Muscle layer of duodenum (tissue), 2 donors: Measurements from ENCODE around the gene DUS1L.

Experiments used
- H3K27ac ChIP-seq: one replicate; pipeline ENCODE4 v1.7.0; 2013; ENCODE audit warnings: mild to moderate bottlenecking, low read length
- H3K27me3 ChIP-seq: one replicate; pipeline ENCODE4 v1.7.0; 2013; ENCODE audit warnings: low read depth, mild to moderate bottlenecking, control low read depth, low read length
- H3K36me3 ChIP-seq, 2 donors: one replicate each; pipeline ENCODE4 v1.7.0; 2013; ENCODE audit warnings: low read length in 2 of 2, control low read depth in 1 of 2, mild to moderate bottlenecking in 1 of 2; ENCODE audit not compliant: insufficient read depth in 2 of 2, control insufficient read depth in 1 of 2
- H3K4me1 ChIP-seq, 2 donors: one replicate each; pipeline ENCODE4 v1.7.0; 2013; ENCODE audit warnings: low read length in 2 of 2, mild to moderate bottlenecking in 2 of 2, control low read depth in 1 of 2, moderate library complexity in 1 of 2; ENCODE audit not compliant: insufficient read depth in 2 of 2, control insufficient read depth in 1 of 2
- H3K4me3 ChIP-seq, 2 donors: one replicate each; pipeline ENCODE4 v1.7.0; 2013; ENCODE audit warnings: low read length in 2 of 2, low read depth in 1 of 2, mild to moderate bottlenecking in 1 of 2
- H3K9me3 ChIP-seq, 2 donors: one replicate each; pipeline ENCODE4 v1.7.0; 2013; ENCODE audit warnings: low read length in 2 of 2, control low read depth in 1 of 2, mild to moderate bottlenecking in 1 of 2; ENCODE audit not compliant: control insufficient read depth in 1 of 2
- donor health status: healthy.

Gene DUS1L

GRCh38 chr17:82030470-82031302, 34.9 kb downstream of the DUS1L start:
- no peaks in the 10 kb centered on the region for H3K9me3 ChIP-seq
- peak overlapping the region; percentile 26 to 66 for H3K4me3 ChIP-seq
- H3K27ac ChIP-seq: no peak overlapping the region

DNA sequence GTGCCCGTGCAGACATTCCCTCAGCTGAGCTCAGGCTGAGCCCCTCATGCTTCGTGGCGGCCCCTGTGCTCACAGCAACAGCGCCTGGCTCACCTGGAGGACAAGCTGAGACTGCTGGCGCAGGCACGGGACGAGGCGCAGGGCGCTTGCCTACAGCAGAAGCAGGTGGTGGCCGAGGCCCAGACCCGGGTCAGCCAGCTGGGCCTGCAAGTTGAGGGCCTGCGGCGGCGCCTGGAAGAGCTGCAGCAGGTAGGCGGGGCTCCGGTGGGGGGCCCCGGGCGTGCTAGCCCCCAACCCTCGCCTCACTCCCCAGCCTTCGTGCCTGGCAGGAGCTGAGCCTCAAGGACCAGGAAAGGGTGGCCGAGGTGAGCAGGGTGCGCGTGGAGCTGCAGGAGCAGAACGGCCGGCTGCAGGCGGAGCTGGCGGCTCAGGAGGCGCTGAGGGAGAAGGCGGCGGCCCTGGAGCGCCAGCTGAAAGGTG, 35.6 kb downstream of the DUS1L start:
- Histone ChIP-seq H3K4me3 (peak overlapping the region in 1 of 2 donors; percentile 66), H3K36me3 (peaks cover 0 to 11% of the 10 kb centered on the region in 2 donors), H3K9me3 (no peaks in the 10 kb centered on the region), H3K4me1 (peaks cover 0 to 20% of the 10 kb centered on the region in 2 donors), H3K27ac (no peak overlapping the region), H3K27me3 (no peaks in the 10 kb centered on the region)

More at GRCh38 chr17:82030470-82031302, 34.9 kb downstream of the DUS1L start:
- no peaks in the 10 kb centered on the region for H3K27me3 ChIP-seq
- H3K4me1 ChIP-seq: peaks cover 0 to 20% of the 10 kb centered on the region in 2 donors
- H3K36me3 ChIP-seq: peaks cover 0 to 11% of the 10 kb centered on the region in 2 donors

DNA sequence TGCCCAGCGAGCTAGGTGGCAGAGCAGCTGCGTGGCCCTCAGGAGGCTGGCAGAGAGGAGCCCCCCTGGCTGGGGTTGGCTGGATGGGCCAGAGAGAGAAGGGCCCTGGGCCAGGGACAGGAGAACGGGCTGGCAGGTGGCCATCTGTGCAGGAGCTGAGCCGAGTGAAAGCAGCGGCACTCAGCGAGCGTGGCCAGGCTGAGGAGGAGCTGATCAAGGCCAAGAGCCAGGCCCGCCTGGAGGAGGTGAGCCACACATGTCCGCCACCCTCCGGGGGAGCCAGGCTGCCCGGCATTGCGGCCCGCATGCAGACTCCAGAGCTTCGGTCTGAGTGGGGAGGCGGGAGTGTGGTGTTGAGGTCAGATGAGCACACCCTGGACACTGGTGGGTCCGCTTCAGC, 36.2 kb downstream of the DUS1L start:
- peaks cover 0 to 11% of the 10 kb centered on the region in 2 donors for H3K36me3 ChIP-seq
- no peaks in the 10 kb centered on the region for H3K27me3 ChIP-seq
- peaks cover 1 to 22% of the 10 kb centered on the region in 2 donors for H3K4me1 ChIP-seq
- H3K4me3 ChIP-seq: no peak overlapping the region
- no peak overlapping the region for H3K27ac ChIP-seq
- no peaks in the 10 kb centered on the region for H3K9me3 ChIP-seq

DNA sequence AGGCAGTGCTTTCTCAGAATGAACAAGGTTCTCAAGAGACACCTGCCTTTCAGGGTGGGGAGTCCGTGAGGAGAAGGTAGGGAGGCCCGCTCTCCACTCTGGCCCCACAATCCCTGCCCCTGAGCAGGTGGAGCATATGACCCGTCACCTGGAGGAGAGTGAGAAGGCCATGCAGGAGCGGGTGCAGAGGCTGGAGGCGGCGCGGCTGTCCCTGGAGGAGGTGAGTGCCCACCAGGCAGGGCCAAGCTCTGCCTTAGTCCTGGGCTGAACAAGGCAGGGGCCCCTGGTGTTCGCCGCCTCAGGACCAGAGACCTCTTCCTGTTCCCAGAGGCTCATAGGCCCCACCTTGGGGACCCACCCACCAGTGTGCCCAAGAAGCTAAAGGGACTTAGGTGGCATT, 36.6 kb downstream of the DUS1L start:
- Histone ChIP-seq H3K4me1 (peaks cover 5 to 27% of the 10 kb centered on the region in 2 donors), H3K27me3 (no peaks in the 10 kb centered on the region), H3K27ac (no peak overlapping the region)

DNA sequence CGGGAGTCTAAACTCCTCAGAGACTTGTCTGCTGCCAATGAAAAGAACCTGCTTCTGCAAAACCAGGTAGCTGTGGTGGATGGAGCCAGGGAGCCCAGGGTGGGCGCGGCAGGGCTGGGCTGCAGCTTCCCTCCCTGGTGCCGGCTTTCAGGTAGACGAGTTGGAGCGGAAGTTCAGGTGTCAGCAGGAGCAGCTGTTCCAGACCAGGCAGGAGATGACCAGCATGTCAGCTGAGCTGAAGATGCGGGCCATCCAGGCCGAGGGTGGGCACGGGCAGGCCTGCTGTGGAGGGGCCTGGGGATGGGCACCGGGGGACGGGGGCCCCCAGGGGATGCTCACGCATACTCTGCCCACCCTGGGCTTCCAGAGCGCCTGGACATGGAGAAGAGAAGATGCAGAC, 37.4 kb downstream of the DUS1L start:
- no peaks in the 10 kb centered on the region for H3K27me3 ChIP-seq
- H3K4me1 ChIP-seq: peaks cover 7 to 33% of the 10 kb centered on the region in 2 donors
- no peaks in the 10 kb centered on the region for H3K9me3 ChIP-seq
- H3K4me3 ChIP-seq: no peak overlapping the region
- peaks cover 0 to 11% of the 10 kb centered on the region in 2 donors for H3K36me3 ChIP-seq
- H3K27ac ChIP-seq: no peak overlapping the region

More for the DNA sequence above, 36.6 kb downstream of the DUS1L start:
- Histone ChIP-seq H3K9me3 (no peaks in the 10 kb centered on the region), H3K36me3 (peaks cover 0 to 11% of the 10 kb centered on the region in 2 donors), H3K4me3 (no peak overlapping the region)

DNA sequence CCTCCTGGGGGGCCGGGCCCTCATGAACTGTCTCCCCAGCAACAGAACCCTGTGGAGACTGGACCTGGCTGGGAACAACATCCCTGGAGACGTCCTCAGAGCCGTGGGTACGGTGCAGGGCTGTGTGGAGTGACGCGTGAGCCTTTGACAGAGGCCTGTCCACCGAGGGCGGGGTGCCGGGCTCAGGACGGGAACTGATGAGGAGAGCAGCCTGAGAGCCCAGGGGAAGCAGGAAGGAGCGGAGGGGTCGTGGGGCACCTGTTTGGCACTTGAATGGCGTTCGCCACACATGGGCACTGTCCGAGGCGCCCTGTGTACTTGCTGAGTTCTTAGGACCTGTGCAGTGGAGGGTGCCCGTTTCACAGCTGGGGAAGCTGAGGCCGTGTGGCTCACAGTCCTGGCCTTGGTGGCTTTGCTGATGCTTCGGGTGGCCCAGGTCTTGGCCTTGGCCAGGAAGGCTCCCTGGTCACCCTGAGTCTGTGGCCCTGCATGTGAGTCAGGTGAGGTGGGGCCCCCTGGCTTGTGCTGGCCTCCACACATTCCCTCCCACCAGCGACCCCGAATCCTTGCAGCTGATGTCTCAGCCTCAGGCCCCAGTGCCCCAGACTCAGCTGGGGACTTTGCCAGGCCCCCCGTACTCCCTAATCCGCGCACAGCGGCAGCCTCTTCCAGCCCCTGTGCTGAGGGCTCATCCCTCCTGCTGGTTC, 40.0 kb downstream of the DUS1L start:
- Histone ChIP-seq H3K4me3 (no peak overlapping the region), H3K9me3 (no peaks in the 10 kb centered on the region), H3K36me3 (peaks cover 0 to 11% of the 10 kb centered on the region in 2 donors), H3K4me1 (peaks cover 12 to 35% of the 10 kb centered on the region in 2 donors), H3K27ac (no peak overlapping the region), H3K27me3 (no peaks in the 10 kb centered on the region)

DNA sequence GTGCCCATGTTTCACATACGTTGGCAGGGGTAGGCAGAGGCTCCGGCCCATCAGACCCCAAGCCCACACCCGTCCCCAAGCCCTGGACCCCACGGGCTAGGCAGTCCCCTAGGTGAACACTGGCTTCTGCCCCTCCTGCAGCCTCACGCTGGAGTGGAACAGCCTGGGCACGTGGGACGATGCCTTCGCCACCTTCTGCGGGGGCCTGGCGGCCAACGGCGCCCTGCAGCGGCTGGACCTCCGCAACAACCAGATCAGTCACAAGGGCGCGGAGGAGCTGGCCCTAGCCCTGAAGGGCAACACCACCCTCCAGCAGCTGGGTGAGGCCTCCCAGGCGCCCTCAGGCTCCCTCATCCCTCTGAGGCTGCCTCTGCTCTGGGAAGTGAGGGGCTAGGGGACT, 40.7 kb downstream of the DUS1L start:
- H3K4me3 ChIP-seq: no peak overlapping the region
- H3K4me1 ChIP-seq: peaks cover 12 to 29% of the 10 kb centered on the region in 2 donors
- H3K27me3 ChIP-seq: no peaks in the 10 kb centered on the region
- peaks cover 0 to 11% of the 10 kb centered on the region in 2 donors for H3K36me3 ChIP-seq
- H3K27ac ChIP-seq: no peak overlapping the region
- H3K9me3 ChIP-seq: no peaks in the 10 kb centered on the region

DNA sequence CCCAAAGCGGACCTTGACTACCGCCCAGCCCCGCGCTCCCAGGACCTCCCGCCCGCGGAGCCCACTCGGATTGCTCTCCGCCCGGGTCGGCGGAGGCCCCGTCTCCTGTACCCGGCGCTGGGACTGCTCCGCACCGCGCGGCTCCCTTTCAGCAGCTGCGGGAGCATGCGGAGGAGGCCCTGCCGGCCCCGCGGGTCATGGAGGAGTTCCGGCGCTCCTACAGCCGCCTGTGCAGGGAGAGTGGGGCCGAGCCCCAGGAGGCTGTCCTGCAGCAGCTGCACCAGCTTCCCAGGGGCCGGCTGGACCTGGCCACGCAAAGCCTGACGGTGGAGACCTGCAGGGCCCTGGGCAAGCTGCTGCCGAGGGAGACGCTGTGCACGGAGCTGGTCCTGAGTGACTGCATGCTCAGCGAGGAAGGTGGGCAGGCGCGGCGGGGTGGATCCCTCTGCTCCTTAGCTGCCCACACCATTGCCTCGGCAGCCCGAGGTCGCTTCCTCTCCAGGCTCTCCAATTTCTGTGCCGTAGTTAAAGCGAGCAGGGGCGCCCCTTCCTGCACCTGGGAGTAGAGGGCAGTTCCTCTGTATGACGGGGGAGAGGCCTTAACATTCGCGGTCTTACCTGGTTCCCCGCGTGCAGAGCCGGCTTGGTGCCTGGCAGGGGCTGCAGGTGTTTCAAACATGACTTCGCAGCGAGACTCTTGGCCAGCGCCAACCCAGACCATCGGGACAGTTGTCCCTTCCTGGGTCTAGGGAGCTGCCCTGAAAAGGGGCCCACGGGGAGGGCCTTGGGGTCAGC, 42.0 kb downstream of the DUS1L start:
- Histone ChIP-seq H3K27ac (no peak overlapping the region), H3K4me3 (peak overlapping the region; percentile 64 to 75), H3K9me3 (no peaks in the 10 kb centered on the region), H3K27me3 (no peaks in the 10 kb centered on the region), H3K36me3 (peaks cover 0 to 9% of the 10 kb centered on the region in 2 donors), H3K4me1 (peaks cover 12 to 28% of the 10 kb centered on the region in 2 donors)

- peak within 1 kb of the TSS; percentile 74 to 75 for H3K4me3 ChIP-seq
- H3K27me3 ChIP-seq: no peaks in the 10 kb centered on the region
- peaks cover 0 to 11% of the 10 kb centered on the region in 2 donors for H3K36me3 ChIP-seq
- no peak within 1 kb of the TSS for H3K27ac ChIP-seq
- no peaks in the 10 kb centered on the region for H3K9me3 ChIP-seq
- H3K4me1 ChIP-seq: peaks cover 12 to 28% of the 10 kb centered on the region in 2 donors
These were observed 42.6 kb downstream of the DUS1L start, which contains the start of gene LRRC45 for GRCh38 chr17:82022981-82023446. Gene LRRC45 (plus strand): TSS chr17:82023305. CDS start chr17:82023644, 339 bp downstream.

GRCh38 chr17:82022310-82022980, 43.2 kb downstream of the DUS1L start, which contains the start of gene CENPX:
Gene CENPX (minus strand): TSS chr17:82022878. CDS start chr17:82022861, 17 bp downstream.
- no peaks in the 10 kb centered on the region for H3K27me3 ChIP-seq
- peaks cover 12 to 28% of the 10 kb centered on the region in 2 donors for H3K4me1 ChIP-seq
- no peak within 1 kb of the TSS for H3K27ac ChIP-seq
- H3K9me3 ChIP-seq: no peaks in the 10 kb centered on the region
- H3K36me3 ChIP-seq: peaks cover 0 to 8% of the 10 kb centered on the region in 2 donors
- H3K4me3 ChIP-seq: peak within 1 kb of the TSS; percentile 74 to 75
